ENCODE measurements around the gene ZNF654.
A peak's percentile ranks its signal among the peaks of the same experiment; 100 is the strongest.
"Not testable (repeated sequence)": the region's sequence is repeated elsewhere in the genome, so short reads cannot be mapped to it uniquely, and the experiment has no call there.

ZNF654 gene

GRCh38 chr3:88114878-88115549 is 56.0 kb downstream of the ZNF654 start:
- Histone ChIP-seq H3K27me3 (no peaks in the 10 kb centered on the region), H3K4me3 (ENCODE audit: low read depth, low read length) (no peak overlapping the region), H3K36me3 (no peaks in the 10 kb centered on the region; the same call in 1 of the 2 replicates), H3K4me1 (no peaks in the 10 kb centered on the region), H3K9me3 (no peaks in the 10 kb centered on the region)
- no peak for DNase-seq
- no peak for TF ChIP-seq CTCF (IDR thresholded peaks at IDR 0.05; ENCODE audit: low read depth, low read length)

GRCh38 chr3:88117683-88118082 is 58.6 kb downstream of the ZNF654 start:
- Histone ChIP-seq H3K9me3 (no peaks in the 10 kb centered on the region), H3K36me3 (no peaks in the 10 kb centered on the region; the same call in none of the 2 replicates), H3K4me3 (ENCODE audit: low read depth, low read length) (no peak overlapping the region), H3K4me1 (no peaks in the 10 kb centered on the region), H3K27me3 (no peaks in the 10 kb centered on the region)
- DNase-seq = no peak
- no peak for TF ChIP-seq CTCF (IDR thresholded peaks at IDR 0.05; ENCODE audit: low read depth, low read length)

GRCh38 chr3:88118603-88119002 is 59.5 kb downstream of the ZNF654 start:
- H3K9me3 ChIP-seq; H3K27me3 ChIP-seq; H3K4me1 ChIP-seq; H3K4me3 ChIP-seq (ENCODE audit: low read depth, low read length); H3K36me3 ChIP-seq; DNase-seq: not testable (repeated sequence)

- Histone ChIP-seq H3K9me3 (no peaks in the 10 kb centered on the region), H3K4me1 (peaks cover 5% of the 10 kb centered on the region; the same call in 1 of the 2 replicates), H3K36me3 (no peaks in the 10 kb centered on the region; the same call in none of the 2 replicates), H3K27me3 (no peaks in the 10 kb centered on the region), H3K4me3 (ENCODE audit: low read depth, low read length) (no peak overlapping the region)
- no peak for DNase-seq
- no peak for TF ChIP-seq CTCF (IDR thresholded peaks at IDR 0.05; ENCODE audit: low read depth, low read length)
Measured at GRCh38 chr3:88123526-88123925, 64.5 kb downstream of the ZNF654 start.

GRCh38 chr3:88131695-88132094 is 72.6 kb downstream of the ZNF654 start:
- Histone ChIP-seq H3K36me3 (peaks cover 12% of the 10 kb centered on the region), H3K27me3 (no peaks in the 10 kb centered on the region), H3K9me3 (no peaks in the 10 kb centered on the region), H3K4me1 (peaks cover 3% of the 10 kb centered on the region), H3K4me3 (ENCODE audit: low read depth, low read length) (no peak overlapping the region)
- DNase-seq = peak; percentile 4
- TF ChIP-seq CTCF (IDR thresholded peaks at IDR 0.05; ENCODE audit: low read depth, low read length) = no peak

- TF ChIP-seq CTCF (IDR thresholded peaks at IDR 0.05; ENCODE audit: low read depth, low read length) = no peak
- peaks cover 3% of the 10 kb centered on the region for H3K4me1 ChIP-seq
Measured at GRCh38 chr3:88132894-88133293, 73.8 kb downstream of the ZNF654 start.

More at GRCh38 chr3:88132894-88133293, 73.8 kb downstream of the ZNF654 start:
- Histone ChIP-seq H3K36me3 (peaks cover 17% of the 10 kb centered on the region), H3K27me3 (no peaks in the 10 kb centered on the region), H3K4me3 (ENCODE audit: low read depth, low read length) (no peak overlapping the region), H3K9me3 (no peaks in the 10 kb centered on the region)
- DNase-seq = no peak
